Measurements from ENCODE around the gene ADNP2.

- TF ChIP-seq, protein P1, sequence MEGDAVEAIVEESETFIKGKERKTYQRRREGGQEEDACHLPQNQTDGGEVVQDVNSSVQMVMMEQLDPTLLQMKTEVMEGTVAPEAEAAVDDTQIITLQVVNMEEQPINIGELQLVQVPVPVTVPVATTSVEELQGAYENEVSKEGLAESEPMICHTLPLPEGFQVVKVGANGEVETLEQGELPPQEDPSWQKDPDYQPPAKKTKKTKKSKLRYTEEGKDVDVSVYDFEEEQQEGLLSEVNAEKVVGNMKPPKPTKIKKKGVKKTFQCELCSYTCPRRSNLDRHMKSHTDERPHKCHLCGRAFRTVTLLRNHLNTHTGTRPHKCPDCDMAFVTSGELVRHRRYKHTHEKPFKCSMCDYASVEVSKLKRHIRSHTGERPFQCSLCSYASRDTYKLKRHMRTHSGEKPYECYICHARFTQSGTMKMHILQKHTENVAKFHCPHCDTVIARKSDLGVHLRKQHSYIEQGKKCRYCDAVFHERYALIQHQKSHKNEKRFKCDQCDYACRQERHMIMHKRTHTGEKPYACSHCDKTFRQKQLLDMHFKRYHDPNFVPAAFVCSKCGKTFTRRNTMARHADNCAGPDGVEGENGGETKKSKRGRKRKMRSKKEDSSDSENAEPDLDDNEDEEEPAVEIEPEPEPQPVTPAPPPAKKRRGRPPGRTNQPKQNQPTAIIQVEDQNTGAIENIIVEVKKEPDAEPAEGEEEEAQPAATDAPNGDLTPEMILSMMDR (IDR thresholded peaks at IDR 0.05) = no peak
- no peak for TF ChIP-seq EZH2 (IDR thresholded peaks at IDR 0.05; ENCODE audit: borderline replicate concordance, insufficient read depth, low read depth, low read length, poor library complexity, severe bottlenecking)
Measured at GRCh38 chr18:80120932-80121331, 11.9 kb downstream of the ADNP2 start.

Data from B cell (primary cell).